IPS-18a (cell line): ENCODE results near the gene PTPRN2.

Experiments
- H3K27ac ChIP-seq: one replicate; pipeline ENCODE4 v1.5.1; 2013; ENCODE audit warnings: low read length
- H3K27me3 ChIP-seq: one replicate; pipeline ENCODE4 v1.6.1; 2013; ENCODE audit warnings: mild to moderate bottlenecking, low read length; ENCODE audit not compliant: control insufficient read depth, insufficient read depth
- H3K36me3 ChIP-seq: one replicate; pipeline ENCODE4 v1.6.1; 2013; ENCODE audit warnings: low read depth, low read length; ENCODE audit not compliant: control insufficient read depth
- H3K4me1 ChIP-seq: one replicate; pipeline ENCODE4 v1.6.1; 2013; ENCODE audit warnings: low read depth, low read length; ENCODE audit not compliant: control insufficient read depth
- H3K4me3 ChIP-seq: one replicate; pipeline ENCODE4 v1.5.1; 2013; ENCODE audit warnings: low read length
- H3K9ac ChIP-seq: one replicate; pipeline ENCODE4 v1.6.1; 2013; ENCODE audit warnings: mild to moderate bottlenecking, low read length, moderate library complexity
- H3K9me3 ChIP-seq: one replicate; pipeline ENCODE4 v1.6.1; 2013; ENCODE audit warnings: low read depth, low read length; ENCODE audit not compliant: control insufficient read depth

Gene PTPRN2

DNA sequence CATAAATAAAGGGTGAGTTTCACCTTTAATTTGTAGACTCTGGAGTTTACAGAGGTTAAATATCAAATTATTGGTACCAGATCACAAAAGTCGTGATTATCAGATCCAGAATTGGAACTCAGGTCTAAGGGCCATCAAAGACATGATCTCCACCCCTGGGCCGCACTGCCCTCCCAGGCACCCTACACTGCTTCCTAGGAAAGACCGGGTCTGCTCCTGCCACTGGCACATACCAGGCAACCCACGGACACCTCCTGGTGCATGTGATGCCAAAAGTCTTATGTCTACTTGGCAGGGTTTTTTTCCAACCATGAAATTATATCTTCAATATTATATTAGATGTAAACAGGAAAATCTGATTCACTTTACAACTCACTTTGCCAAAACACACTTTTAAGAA, 452.8 kb downstream of the PTPRN2 start:
- H3K36me3 ChIP-seq: no peaks in the 10 kb centered on the region

DNA sequence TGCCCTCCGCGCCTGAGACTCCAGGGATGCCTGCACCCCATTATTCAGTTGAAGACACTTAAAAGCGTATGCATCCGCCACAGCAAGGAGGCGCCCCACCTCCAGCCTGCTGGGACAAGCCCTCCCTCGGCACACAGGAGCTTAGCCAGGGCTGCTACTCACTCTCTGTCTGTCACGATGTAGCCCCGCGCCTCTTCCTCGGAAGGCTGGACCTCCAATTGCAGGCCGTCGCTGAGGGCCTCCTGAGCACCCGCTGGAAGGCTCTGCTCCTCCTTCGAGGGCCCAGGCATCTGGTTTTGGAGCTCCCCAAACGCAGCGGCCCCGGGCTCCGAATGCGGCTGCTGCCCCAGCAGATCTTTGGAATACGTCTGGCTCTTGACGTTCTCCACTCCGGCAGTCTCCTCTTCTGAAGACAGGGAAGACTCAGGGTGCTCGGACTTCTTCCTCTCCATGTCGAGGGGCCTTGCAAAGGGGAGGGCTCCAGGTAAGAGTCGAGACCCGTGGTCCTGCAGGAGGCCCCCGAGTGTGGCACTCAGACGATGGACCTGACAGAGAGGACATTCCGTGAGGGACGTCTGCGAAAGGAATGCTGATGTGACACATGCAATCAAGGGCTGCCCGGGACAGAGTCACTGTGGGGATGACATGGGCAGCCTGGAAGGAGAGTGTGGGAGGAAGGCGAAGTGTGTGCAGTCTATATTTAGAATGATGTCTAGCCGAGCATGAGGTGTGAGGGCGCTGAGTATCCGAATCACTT, 453.9 kb downstream of the PTPRN2 start:
- no peaks in the 10 kb centered on the region for H3K36me3 ChIP-seq
- no peaks in the 10 kb centered on the region for H3K4me1 ChIP-seq
- no peaks in the 10 kb centered on the region for H3K27me3 ChIP-seq
- H3K9ac ChIP-seq: no peak overlapping the region
- H3K27ac ChIP-seq: no peak overlapping the region
- H3K4me3 ChIP-seq: no peak overlapping the region
- no peaks in the 10 kb centered on the region for H3K9me3 ChIP-seq

More for the DNA sequence above, 452.8 kb downstream of the PTPRN2 start:
- no peaks in the 10 kb centered on the region for H3K4me1 ChIP-seq
- H3K27me3 ChIP-seq: no peaks in the 10 kb centered on the region
- no peaks in the 10 kb centered on the region for H3K9me3 ChIP-seq
- no peak overlapping the region for H3K9ac ChIP-seq
- H3K4me3 ChIP-seq: no peak overlapping the region
- H3K27ac ChIP-seq: no peak overlapping the region

DNA sequence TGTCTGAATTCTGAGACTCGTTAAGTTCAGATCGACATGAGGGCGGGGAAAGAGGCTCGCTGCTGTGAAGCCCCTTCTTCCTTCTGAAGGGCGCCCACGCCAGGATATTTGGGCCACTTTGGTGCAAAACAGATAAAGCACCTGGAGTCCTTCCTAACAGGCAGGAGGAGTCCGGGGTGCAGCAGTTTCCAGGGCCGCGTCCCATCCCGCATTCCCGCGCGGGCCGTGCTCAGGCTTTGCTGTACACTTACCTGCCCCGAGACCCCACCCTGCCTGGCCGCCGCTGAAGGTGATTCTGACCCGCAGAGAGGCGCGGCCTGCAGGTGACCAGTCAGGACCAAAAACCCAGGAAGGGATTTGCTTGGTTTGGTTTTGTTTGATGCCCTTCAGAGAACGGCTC, 454.6 kb downstream of the PTPRN2 start:
- no peak overlapping the region for H3K4me3 ChIP-seq
- no peaks in the 10 kb centered on the region for H3K4me1 ChIP-seq
- H3K27ac ChIP-seq: no peak overlapping the region
- no peak overlapping the region for H3K9ac ChIP-seq
- H3K9me3 ChIP-seq: no peaks in the 10 kb centered on the region
- no peaks in the 10 kb centered on the region for H3K36me3 ChIP-seq
- H3K27me3 ChIP-seq: no peaks in the 10 kb centered on the region

DNA sequence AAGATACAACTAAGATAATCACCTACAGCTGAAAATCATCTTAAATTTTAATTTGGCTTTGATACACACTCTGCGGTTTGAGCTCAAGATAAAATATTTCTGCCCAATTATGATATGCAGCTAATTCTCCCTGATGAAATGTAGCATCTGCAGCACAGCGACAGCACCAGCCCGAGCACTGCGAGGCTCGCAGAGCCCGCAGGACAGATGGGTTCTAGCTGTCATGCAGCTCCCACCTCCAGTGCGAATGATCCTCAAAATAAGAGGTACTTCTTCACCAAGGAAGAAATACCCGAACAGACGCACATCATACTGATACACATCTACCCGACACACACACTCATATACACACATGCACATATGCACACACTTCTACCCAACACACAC, 457.6 kb downstream of the PTPRN2 start:
- H3K9me3 ChIP-seq: no peaks in the 10 kb centered on the region
- H3K9ac ChIP-seq: no peak overlapping the region
- H3K4me1 ChIP-seq: no peaks in the 10 kb centered on the region
- H3K27me3 ChIP-seq: no peaks in the 10 kb centered on the region
- H3K27ac ChIP-seq: no peak overlapping the region
- no peaks in the 10 kb centered on the region for H3K36me3 ChIP-seq
- no peak overlapping the region for H3K4me3 ChIP-seq

DNA sequence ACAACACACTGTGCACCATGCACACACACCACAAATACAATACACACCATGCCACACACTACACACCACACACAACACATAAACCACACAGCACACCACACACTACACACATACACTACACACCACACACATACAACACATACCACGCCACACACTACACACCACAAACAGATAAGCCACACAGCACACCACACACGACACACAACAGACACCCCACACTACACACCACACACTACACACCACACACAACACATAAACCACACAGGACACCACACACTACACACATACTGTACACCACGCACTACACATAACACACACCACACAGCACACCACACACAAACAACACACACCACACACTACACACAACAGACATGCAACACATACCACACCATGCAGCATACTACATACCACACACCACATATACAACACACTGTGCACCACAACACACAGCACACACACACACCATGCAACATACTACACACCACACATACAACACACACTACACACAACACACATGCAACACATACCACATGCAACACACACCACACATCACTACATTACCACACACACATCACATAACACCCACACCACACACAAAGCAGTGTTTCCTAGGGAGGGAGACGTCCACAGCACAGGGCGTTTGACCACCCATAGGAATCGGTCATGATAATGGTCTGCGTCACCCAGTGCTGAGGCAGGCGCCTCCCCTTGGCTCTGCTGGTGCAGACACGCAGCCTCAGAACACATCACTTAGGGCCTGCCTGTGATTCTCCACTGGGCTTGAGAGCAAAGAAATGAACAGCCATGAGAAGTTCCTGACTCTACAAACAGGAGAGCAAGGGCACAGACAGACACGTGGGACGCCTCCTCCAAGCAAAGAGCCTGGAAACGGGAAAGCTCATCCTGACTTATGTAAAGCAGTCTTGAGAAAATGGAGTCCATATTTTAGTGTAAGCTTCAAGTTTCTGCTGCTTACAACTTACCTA, 458.3 kb downstream of the PTPRN2 start:
- Histone ChIP-seq H3K9ac (no peak overlapping the region), H3K27me3 (no peaks in the 10 kb centered on the region), H3K4me3 (no peak overlapping the region), H3K9me3 (no peaks in the 10 kb centered on the region), H3K4me1 (no peaks in the 10 kb centered on the region), H3K36me3 (no peaks in the 10 kb centered on the region), H3K27ac (no peak overlapping the region)

DNA sequence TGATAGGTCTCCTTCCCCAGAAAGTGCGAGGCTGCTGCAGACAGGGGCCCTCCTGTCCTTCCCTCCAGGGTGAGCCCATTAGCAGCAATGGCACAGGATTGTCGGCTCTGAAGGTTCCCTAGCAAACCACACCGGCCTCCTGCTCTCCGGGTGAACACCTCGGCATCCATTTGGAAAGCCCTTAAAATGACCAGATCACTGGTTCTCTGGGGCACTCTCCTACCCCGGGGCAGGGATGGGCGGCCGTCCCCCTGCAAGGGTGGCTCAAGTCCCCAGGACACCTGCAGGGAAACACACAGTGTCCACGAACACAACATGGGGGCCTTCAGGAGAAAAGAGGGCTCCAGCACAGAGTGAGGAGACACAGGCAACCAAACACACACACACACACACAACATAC, 459.1 kb downstream of the PTPRN2 start:
- H3K9ac ChIP-seq: no peak overlapping the region
- no peak overlapping the region for H3K4me3 ChIP-seq
- no peaks in the 10 kb centered on the region for H3K36me3 ChIP-seq
- no peaks in the 10 kb centered on the region for H3K4me1 ChIP-seq
- no peaks in the 10 kb centered on the region for H3K27me3 ChIP-seq
- no peak overlapping the region for H3K27ac ChIP-seq
- no peaks in the 10 kb centered on the region for H3K9me3 ChIP-seq

GRCh38 chr7:158127241-158127640, 460.4 kb downstream of the PTPRN2 start:
- Histone ChIP-seq H3K9ac (no peak overlapping the region), H3K27me3 (no peaks in the 10 kb centered on the region), H3K4me3 (no peak overlapping the region), H3K4me1 (no peaks in the 10 kb centered on the region), H3K9me3 (no peaks in the 10 kb centered on the region), H3K27ac (no peak overlapping the region), H3K36me3 (no peaks in the 10 kb centered on the region)

GRCh38 chr7:158126661-158127060, 461.0 kb downstream of the PTPRN2 start:
- Histone ChIP-seq H3K9me3 (no peaks in the 10 kb centered on the region), H3K27me3 (no peaks in the 10 kb centered on the region), H3K27ac (no peak overlapping the region), H3K4me3 (no peak overlapping the region), H3K4me1 (no peaks in the 10 kb centered on the region), H3K9ac (no peak overlapping the region), H3K36me3 (no peaks in the 10 kb centered on the region)

GRCh38 chr7:158125721-158126120, 461.9 kb downstream of the PTPRN2 start:
- Histone ChIP-seq H3K4me1 (no peaks in the 10 kb centered on the region), H3K9me3 (no peaks in the 10 kb centered on the region), H3K27me3 (no peaks in the 10 kb centered on the region)

GRCh38 chr7:158125091-158125490, 462.5 kb downstream of the PTPRN2 start:
- no peaks in the 10 kb centered on the region for H3K4me1 ChIP-seq
- H3K4me3 ChIP-seq: no peak overlapping the region
- no peaks in the 10 kb centered on the region for H3K36me3 ChIP-seq
- H3K9ac ChIP-seq: no peak overlapping the region
- no peaks in the 10 kb centered on the region for H3K27me3 ChIP-seq
- no peaks in the 10 kb centered on the region for H3K9me3 ChIP-seq
- H3K27ac ChIP-seq: no peak overlapping the region

More at GRCh38 chr7:158125721-158126120, 461.9 kb downstream of the PTPRN2 start:
- no peak overlapping the region for H3K4me3 ChIP-seq
- no peak overlapping the region for H3K9ac ChIP-seq
- no peak overlapping the region for H3K27ac ChIP-seq
- H3K36me3 ChIP-seq: no peaks in the 10 kb centered on the region

DNA sequence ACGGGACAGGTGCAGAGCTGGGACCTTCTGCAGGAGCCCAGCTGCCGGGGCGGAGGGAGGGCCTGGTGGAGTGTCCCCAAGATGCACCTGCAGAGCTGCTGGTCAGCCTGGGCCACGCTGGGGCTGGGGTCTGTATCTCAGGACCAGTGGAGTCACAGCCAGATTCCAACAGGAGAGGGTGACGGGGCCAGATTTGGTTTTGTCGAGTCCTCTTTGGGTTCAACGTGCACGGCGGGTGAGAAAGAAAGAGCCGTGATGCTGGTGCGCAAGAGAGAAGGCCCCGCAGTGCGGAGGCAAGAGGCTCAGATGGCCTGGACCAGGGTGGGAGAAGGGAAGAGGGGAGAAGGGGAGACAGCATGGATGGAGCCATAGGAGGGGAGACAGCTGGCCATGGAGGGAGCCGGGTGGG, 462.9 kb downstream of the PTPRN2 start:
- no peak overlapping the region for H3K9ac ChIP-seq
- H3K4me1 ChIP-seq: no peaks in the 10 kb centered on the region
- no peaks in the 10 kb centered on the region for H3K9me3 ChIP-seq
- H3K36me3 ChIP-seq: no peaks in the 10 kb centered on the region
- no peak overlapping the region for H3K4me3 ChIP-seq
- H3K27me3 ChIP-seq: no peaks in the 10 kb centered on the region
- H3K27ac ChIP-seq: no peak overlapping the region
